Ishikawa (cell line): Measurements from ENCODE around the gene RNH1.

Experiments
- CEBPB ChIP-seq: IDR thresholded peaks from 2 replicates; pipeline ENCODE4 v1.6.1; 2012
- CREB1 ChIP-seq: IDR thresholded peaks from 2 replicates; pipeline ENCODE4 v1.6.1; 2012; ENCODE audit warnings: low read depth
- EGR1 ChIP-seq: IDR thresholded peaks from 2 replicates; pipeline ENCODE4 v1.6.1; 2012
- EP300 ChIP-seq: IDR thresholded peaks from 2 replicates; pipeline ENCODE4 v1.6.1; 2012; ENCODE audit warnings: borderline replicate concordance
- RAD21 ChIP-seq: IDR thresholded peaks from 2 replicates; pipeline ENCODE4 v1.6.1; 2012; ENCODE audit warnings: low read depth
- TAF1 ChIP-seq: IDR thresholded peaks from 2 replicates; pipeline ENCODE4 v1.6.1; 2012; ENCODE audit warnings: low read depth, mild to moderate bottlenecking
- YY1 ChIP-seq: IDR thresholded peaks from 2 replicates; pipeline ENCODE4 v1.6.1; 2012; ENCODE audit warnings: low read depth
- ZBTB7A ChIP-seq: IDR thresholded peaks from 2 replicates; pipeline ENCODE4 v1.6.1; 2012; ENCODE audit warnings: low read depth
- TF ChIP-seq, protein P1 (sequence below): IDR thresholded peaks from 2 replicates; pipeline ENCODE4 v1.6.1; 2012
- TF ChIP-seq, protein P2 (sequence below): IDR thresholded peaks from 2 replicates; pipeline ENCODE4 v1.6.1; 2012; ENCODE audit warnings: low read depth, mild to moderate bottlenecking

DNA sequence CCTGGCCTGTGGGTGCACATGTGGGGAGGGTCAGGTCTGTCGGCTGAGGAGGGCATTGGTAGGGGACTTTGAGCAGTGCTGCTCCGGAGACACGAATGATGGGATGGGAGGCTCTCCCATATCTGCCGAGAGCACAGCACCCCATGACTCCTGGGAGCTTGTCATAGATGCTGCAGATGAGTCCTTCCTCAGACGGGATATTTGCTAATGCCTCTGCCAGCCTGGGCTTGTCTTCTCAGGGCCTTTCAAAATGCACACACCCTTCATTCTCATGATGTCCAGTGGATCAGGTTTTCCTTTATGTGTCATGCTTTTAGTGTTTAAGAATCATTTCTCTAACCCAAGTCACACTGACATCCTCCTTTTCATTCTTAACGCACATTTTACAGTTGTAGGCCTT, 8.1 kb upstream of the RNH1 start:
- TF ChIP-seq CEBPB: no peak
- TF ChIP-seq EGR1: no peak
- TF ChIP-seq, protein P1, sequence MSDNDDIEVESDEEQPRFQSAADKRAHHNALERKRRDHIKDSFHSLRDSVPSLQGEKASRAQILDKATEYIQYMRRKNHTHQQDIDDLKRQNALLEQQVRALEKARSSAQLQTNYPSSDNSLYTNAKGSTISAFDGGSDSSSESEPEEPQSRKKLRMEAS: no peak
- TF ChIP-seq EP300: no peak
- TF ChIP-seq RAD21: no peak
- TF ChIP-seq, protein P2, sequence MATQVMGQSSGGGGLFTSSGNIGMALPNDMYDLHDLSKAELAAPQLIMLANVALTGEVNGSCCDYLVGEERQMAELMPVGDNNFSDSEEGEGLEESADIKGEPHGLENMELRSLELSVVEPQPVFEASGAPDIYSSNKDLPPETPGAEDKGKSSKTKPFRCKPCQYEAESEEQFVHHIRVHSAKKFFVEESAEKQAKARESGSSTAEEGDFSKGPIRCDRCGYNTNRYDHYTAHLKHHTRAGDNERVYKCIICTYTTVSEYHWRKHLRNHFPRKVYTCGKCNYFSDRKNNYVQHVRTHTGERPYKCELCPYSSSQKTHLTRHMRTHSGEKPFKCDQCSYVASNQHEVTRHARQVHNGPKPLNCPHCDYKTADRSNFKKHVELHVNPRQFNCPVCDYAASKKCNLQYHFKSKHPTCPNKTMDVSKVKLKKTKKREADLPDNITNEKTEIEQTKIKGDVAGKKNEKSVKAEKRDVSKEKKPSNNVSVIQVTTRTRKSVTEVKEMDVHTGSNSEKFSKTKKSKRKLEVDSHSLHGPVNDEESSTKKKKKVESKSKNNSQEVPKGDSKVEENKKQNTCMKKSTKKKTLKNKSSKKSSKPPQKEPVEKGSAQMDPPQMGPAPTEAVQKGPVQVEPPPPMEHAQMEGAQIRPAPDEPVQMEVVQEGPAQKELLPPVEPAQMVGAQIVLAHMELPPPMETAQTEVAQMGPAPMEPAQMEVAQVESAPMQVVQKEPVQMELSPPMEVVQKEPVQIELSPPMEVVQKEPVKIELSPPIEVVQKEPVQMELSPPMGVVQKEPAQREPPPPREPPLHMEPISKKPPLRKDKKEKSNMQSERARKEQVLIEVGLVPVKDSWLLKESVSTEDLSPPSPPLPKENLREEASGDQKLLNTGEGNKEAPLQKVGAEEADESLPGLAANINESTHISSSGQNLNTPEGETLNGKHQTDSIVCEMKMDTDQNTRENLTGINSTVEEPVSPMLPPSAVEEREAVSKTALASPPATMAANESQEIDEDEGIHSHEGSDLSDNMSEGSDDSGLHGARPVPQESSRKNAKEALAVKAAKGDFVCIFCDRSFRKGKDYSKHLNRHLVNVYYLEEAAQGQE: no peak
- TF ChIP-seq CREB1: no peak
- no peak for TF ChIP-seq YY1
- no peak for TF ChIP-seq TAF1
- TF ChIP-seq ZBTB7A: no peak
